GM23248 (cell line): ENCODE results near the gene SPDEF. TPM values are rescaled to one million over a fixed set of nuclear protein-coding genes. Genes with fewer than 3 reads are reported as not detected.

Source experiments
- DNase-seq: peaks from one replicate; pipeline ENCODE4 v3.0.0-alpha.2; 2015
- H2AFZ ChIP-seq: fragments of 200-600 bp; sonication (generic); 2 replicates; pipeline ENCODE4 v1.6.1; 2016; ENCODE audit warnings: antibody characterized with exemption
- H3F3A ChIP-seq: fragments of 200-600 bp; sonication (generic); 2 replicates; pipeline ENCODE4 v1.6.1; 2016; ENCODE audit warnings: mild to moderate bottlenecking, antibody characterized with exemption, mixed run types; ENCODE audit not compliant: insufficient read depth
- H3K27ac ChIP-seq: fragments of 200-600 bp; sonication (generic); 2 replicates; pipeline ENCODE4 v1.5.1; 2016; ENCODE audit warnings: mild to moderate bottlenecking
- H3K27me3 ChIP-seq: fragments of 200-600 bp; sonication (generic); replicated peaks from 2 replicates; pipeline ENCODE4 v1.6.1; 2016; ENCODE audit warnings: mild to moderate bottlenecking; ENCODE audit not compliant: insufficient read depth
- H3K36me3 ChIP-seq: fragments of 200-600 bp; sonication (generic); 2 replicates; pipeline ENCODE4 v1.6.1; 2016; ENCODE audit warnings: low read depth, mild to moderate bottlenecking
- H3K4me1 ChIP-seq: fragments of 200-600 bp; sonication (generic); 2 replicates; pipeline ENCODE4 v1.6.1; 2016; ENCODE audit warnings: mild to moderate bottlenecking; ENCODE audit not compliant: insufficient read depth
- H3K4me2 ChIP-seq: fragments of 200-600 bp; sonication (generic); one replicate; pipeline ENCODE4 v1.6.1; 2016; ENCODE audit warnings: mild to moderate bottlenecking; ENCODE audit not compliant: unreplicated experiment
- H3K4me3 ChIP-seq: fragments of 200-600 bp; sonication (generic); 2 replicates; pipeline ENCODE4 v1.5.1; 2016; ENCODE audit warnings: mild to moderate bottlenecking
- H3K79me2 ChIP-seq: fragments of 200-600 bp; sonication (generic); 2 replicates; pipeline ENCODE4 v1.6.1; 2016; ENCODE audit warnings: mild to moderate bottlenecking; ENCODE audit not compliant: insufficient read depth
- H3K9ac ChIP-seq: fragments of 200-600 bp; sonication (generic); 2 replicates; pipeline ENCODE4 v1.6.1; 2016; ENCODE audit warnings: mild to moderate bottlenecking
- H3K9me2 ChIP-seq: fragments of 200-600 bp; sonication (generic); 2 replicates; pipeline ENCODE4 v1.6.1; 2016; ENCODE audit warnings: mixed run types, mild to moderate bottlenecking, moderate library complexity; ENCODE audit not compliant: insufficient read depth
- H3K9me3 ChIP-seq: fragments of 200-600 bp; sonication (generic); one replicate; pipeline ENCODE4 v1.6.1; 2017; ENCODE audit warnings: low read depth
- H4K20me1 ChIP-seq: fragments of 200-600 bp; sonication (generic); 2 replicates; pipeline ENCODE4 v1.6.0; 2016; ENCODE audit not compliant: insufficient read depth
- EZH2 ChIP-seq: fragments of 200-600 bp; sonication (generic); IDR thresholded peaks from 2 replicates; pipeline ENCODE4 v1.6.1; 2018; ENCODE audit warnings: antibody characterized with exemption, mild to moderate bottlenecking; ENCODE audit not compliant: insufficient read depth, poor library complexity, severe bottlenecking
- EZH2phosphoT487 ChIP-seq: fragments of 200-600 bp; sonication (generic); IDR thresholded peaks from 2 replicates; pipeline ENCODE4 v1.6.1; 2018; ENCODE audit warnings: antibody characterized with exemption, moderate library complexity, mild to moderate bottlenecking, low read depth; ENCODE audit not compliant: insufficient read depth
- WGBS, 2 experiments: methylation state at CpG; one replicate each; pipeline ENCODE4 v1.1.6; 2015 to 2017; ENCODE audit warnings: low lambda C conversion rate in 2 of 2, low coverage in 1 of 2; ENCODE audit errors: missing lambda C conversion rate in 2 of 2; 5-methylcytosine and 5-hydroxymethylcytosine counted together
- in situ Hi-C: fragments of 300-500 bp; cut with MboI; formaldehyde crosslinking; loops from 2 replicates; pipeline ENCODE4 v1.15.0; 2020
- polyA plus RNA-seq: library from polyadenylated mRNA; unstranded; fragments of >200 nt; fragmentation: Nextera tagmentation; extraction: Ambion mirVana; gene quantifications from 2 replicates; pipeline ENCODE4 v1.2.1, GENCODE V29; 2016
- total RNA-seq: library from RNA; depleted of rRNA; stranded (reverse); fragments of >200 nt; shearing (Covaris generic); gene quantifications from 2 replicates; pipeline ENCODE4 v1.2.3, GENCODE V29; 2014

SPDEF gene
- total and polyA plus RNA-seq, 2 experiments from 2014 or later = not detected

DNA sequence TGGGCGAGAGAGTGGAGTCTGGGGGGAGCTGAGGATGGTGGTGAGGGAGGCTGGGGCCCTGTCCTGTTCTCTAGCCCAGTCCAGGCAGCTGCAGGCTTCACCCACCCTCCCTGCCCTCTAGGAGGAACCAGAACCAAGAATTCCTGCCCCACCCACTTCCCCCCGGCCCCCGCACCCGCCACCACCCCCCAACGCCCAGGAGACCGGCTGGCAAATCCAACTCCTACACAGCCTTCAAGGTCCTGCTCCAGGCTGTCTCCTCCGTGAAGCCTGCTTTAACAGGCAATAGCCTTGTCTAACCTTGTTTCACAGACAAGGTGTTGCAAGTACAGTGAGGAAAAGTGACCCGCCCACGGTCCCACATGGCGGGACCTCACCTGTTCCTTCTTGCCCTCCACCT, 2.4 kb downstream of the SPDEF start:
- Histone ChIP-seq H3K79me2 (no peaks in the 10 kb centered on the region), H3K4me1 (no peaks in the 10 kb centered on the region), H3K4me2 (no peak overlapping the region), H3F3A (no peaks in the 10 kb centered on the region), H3K27me3 (no peaks in the 10 kb centered on the region), H4K20me1 (no peaks in the 10 kb centered on the region), H3K9me2 (no peaks in the 10 kb centered on the region), H3K4me3 (no peak overlapping the region), H2AFZ (no peak overlapping the region), H3K9me3 (no peaks in the 10 kb centered on the region), H3K36me3 (no peaks in the 10 kb centered on the region), H3K9ac (no peak overlapping the region), H3K27ac (no peak overlapping the region)
- in situ Hi-C loops = no loop called here
- WGBS, 2 experiments = 78 to 90% methylated on average over 5 to 10 of the region's 10 CpGs
- no peak for DNase-seq
- TF ChIP-seq EZH2 (no peak), EZH2phosphoT487 (no peak)

DNA sequence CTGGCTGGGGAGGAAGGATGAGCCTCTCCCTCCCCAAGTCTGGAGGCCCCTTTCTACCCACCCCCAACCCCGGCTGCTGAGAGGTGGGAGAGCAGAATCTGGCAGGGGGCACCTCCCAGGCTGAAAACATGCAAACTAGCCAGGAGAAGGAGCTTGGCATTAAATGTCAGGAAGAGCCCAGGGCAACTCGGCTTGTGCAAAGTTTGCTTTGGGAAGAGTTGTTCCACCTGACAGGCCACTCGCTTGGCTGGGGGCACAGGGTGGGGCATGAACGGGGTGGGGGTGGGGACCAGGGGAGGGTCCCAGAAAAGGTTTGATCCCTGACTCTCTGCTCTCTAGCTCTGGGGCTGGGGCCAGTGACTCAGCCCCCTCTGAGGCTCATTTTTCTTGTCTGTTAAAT, 3.0 kb downstream of the SPDEF start:
- Histone ChIP-seq H3F3A (no peaks in the 10 kb centered on the region), H3K9me3 (no peaks in the 10 kb centered on the region), H4K20me1 (no peaks in the 10 kb centered on the region), H2AFZ (no peak overlapping the region), H3K4me1 (no peaks in the 10 kb centered on the region), H3K79me2 (no peaks in the 10 kb centered on the region), H3K27ac (no peak overlapping the region), H3K4me2 (no peak overlapping the region), H3K27me3 (no peaks in the 10 kb centered on the region), H3K9ac (no peak overlapping the region), H3K36me3 (no peaks in the 10 kb centered on the region), H3K4me3 (no peak overlapping the region), H3K9me2 (no peaks in the 10 kb centered on the region)
- TF ChIP-seq EZH2phosphoT487 (no peak), EZH2 (no peak)
- 43 to 50% methylated on average over 1 to 4 of the region's 4 CpGs for WGBS, 2 experiments
- no peak for DNase-seq
- in situ Hi-C loops = no loop called here

DNA sequence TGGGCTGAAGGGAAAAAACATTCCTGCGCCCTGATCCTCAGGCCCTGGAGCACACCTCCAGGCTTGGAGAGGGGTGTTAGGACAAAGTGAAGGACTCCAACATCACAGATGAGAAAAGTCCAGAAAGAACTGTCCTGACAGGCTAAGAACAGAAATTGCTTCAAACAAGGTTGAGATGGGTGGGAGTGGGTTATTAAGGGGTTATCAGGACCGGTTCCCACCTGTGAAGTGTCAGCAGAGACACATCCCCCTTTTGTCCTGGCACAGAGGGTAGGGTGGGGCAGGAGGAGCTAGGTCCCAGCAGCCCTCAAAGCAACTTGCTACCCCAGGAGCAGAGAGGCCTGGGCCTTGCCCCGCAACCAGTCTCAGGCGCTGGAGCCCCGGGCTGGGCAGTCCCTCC, 3.5 kb downstream of the SPDEF start:
- H3K27me3 ChIP-seq = no peaks in the 10 kb centered on the region
- in situ Hi-C loops = no loop called here

DNA sequence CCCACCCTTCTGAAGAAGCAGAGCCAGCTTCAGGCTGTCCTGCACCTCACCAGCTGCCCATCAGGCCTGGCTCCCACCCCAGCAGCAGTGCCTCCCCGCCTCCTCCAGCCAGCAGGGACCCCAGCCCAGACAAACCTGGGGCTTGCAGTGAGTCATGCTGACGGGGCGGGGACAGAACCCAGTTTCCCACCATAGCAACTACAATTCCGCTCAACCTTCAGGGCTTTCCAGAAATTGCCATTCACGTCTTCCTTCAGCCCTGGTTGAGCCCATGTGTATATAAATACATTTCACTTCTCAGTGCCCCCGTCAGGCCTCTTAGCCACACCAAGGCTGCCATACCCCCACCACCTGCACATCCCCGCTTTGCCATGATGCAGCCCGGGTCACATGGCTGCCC, 4.4 kb downstream of the SPDEF start:
- H2AFZ ChIP-seq = no peak overlapping the region
- no peaks in the 10 kb centered on the region for H3K9me2 ChIP-seq
- no peaks in the 10 kb centered on the region for H4K20me1 ChIP-seq
- H3K36me3 ChIP-seq = no peaks in the 10 kb centered on the region
- WGBS, 2 experiments = 65 to 78% methylated on average over 7 to 8 of the region's 8 CpGs
- in situ Hi-C loops = no loop called here
- TF ChIP-seq EZH2 (no peak), EZH2phosphoT487 (no peak)
- no peaks in the 10 kb centered on the region for H3K9me3 ChIP-seq
- H3K4me3 ChIP-seq = no peak overlapping the region
- H3K4me2 ChIP-seq = no peak overlapping the region
- DNase-seq = no peak
- H3K27me3 ChIP-seq = no peaks in the 10 kb centered on the region
- no peaks in the 10 kb centered on the region for H3F3A ChIP-seq
- no peaks in the 10 kb centered on the region for H3K4me1 ChIP-seq
- no peak overlapping the region for H3K9ac ChIP-seq
- no peak overlapping the region for H3K27ac ChIP-seq
- no peaks in the 10 kb centered on the region for H3K79me2 ChIP-seq

More for the DNA sequence above, 3.5 kb downstream of the SPDEF start:
- 67 to 71% methylated on average over 5 of the region's 5 CpGs for WGBS, 2 experiments
- Histone ChIP-seq H3K27ac (no peak overlapping the region), H4K20me1 (no peaks in the 10 kb centered on the region), H2AFZ (no peak overlapping the region), H3K4me3 (no peak overlapping the region), H3K9me2 (no peaks in the 10 kb centered on the region), H3K4me2 (no peak overlapping the region), H3K9me3 (no peaks in the 10 kb centered on the region), H3K36me3 (no peaks in the 10 kb centered on the region), H3K79me2 (no peaks in the 10 kb centered on the region), H3K9ac (no peak overlapping the region), H3K4me1 (no peaks in the 10 kb centered on the region), H3F3A (no peaks in the 10 kb centered on the region)
- DNase-seq = no peak
- TF ChIP-seq EZH2phosphoT487 (no peak), EZH2 (no peak)

DNA sequence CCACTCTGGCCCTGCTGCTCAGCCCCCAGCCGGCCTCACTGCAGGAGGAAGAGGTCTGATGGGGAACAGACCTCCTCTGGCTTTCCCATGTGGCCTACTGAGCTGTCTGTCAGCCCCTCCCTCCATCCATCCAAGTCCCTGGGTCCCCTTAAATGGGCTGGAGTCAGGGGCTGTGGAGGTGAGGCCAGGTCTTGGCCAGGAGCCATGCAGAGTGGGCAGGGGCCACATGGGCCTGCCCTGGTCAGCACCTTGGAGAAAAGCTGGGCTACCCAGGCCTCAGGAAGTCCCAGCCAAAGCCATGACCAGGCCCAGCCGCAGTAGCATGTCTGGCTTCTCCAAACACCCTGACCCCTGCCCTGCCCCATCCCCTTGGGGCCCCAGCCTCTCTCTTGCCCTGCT, 6.3 kb downstream of the SPDEF start:
- DNase-seq = no peak
- no peaks in the 10 kb centered on the region for H4K20me1 ChIP-seq
- TF ChIP-seq EZH2 (no peak), EZH2phosphoT487 (no peak)
- H3K27ac ChIP-seq = no peak overlapping the region
- H3K79me2 ChIP-seq = no peaks in the 10 kb centered on the region
- H3K9me3 ChIP-seq = no peaks in the 10 kb centered on the region
- no peak overlapping the region for H3K9ac ChIP-seq
- H3F3A ChIP-seq = no peaks in the 10 kb centered on the region
- no peak overlapping the region for H3K4me3 ChIP-seq
- H3K4me1 ChIP-seq = no peaks in the 10 kb centered on the region
- in situ Hi-C loops = no loop called here
- no peak overlapping the region for H3K4me2 ChIP-seq
- 29 to 63% methylated on average over 1 of the region's 2 CpGs for WGBS, 2 experiments
- no peak overlapping the region for H2AFZ ChIP-seq
- H3K36me3 ChIP-seq = no peaks in the 10 kb centered on the region
- no peaks in the 10 kb centered on the region for H3K9me2 ChIP-seq
- H3K27me3 ChIP-seq = no peaks in the 10 kb centered on the region
